H1 (cell line): ENCODE measurements around the gene HRH3. TPM values are rescaled to one million over a fixed set of nuclear protein-coding genes. Genes with fewer than 3 reads are reported as not detected.

Experiments
- CTCF ChIA-PET: fragments of 300-600 bp; sonication (Branson Sonifier 250); formaldehyde crosslinking; loops from one replicate; lab custom pipeline; 2021; ENCODE audit not compliant: partially characterized antibody; lab: Charles Lee
- POLR2A ChIA-PET: fragments of 300-600 bp; sonication (Branson Sonifier 250); formaldehyde crosslinking; loops from one replicate; lab custom pipeline; 2021; ENCODE audit warnings: inconsistent platforms; ENCODE audit not compliant: partially characterized antibody; lab: Charles Lee
- DNase-seq, 2 experiments: peaks; one replicate each; pipeline versions ENCODE4 v3.0.0 to v3.0.0-alpha.2; 2010 to 2022; ENCODE audit warnings: low spot score in 2 of 2, low read depth in 1 of 2, mixed read lengths in 1 of 2
- FAIRE-seq: peaks from 2 replicates; lab custom pipeline; 2011; peaks lifted over from hg19 to GRCh38; lab: Jason Lieb, UNC
- H2AFZ ChIP-seq: 2 replicates; pipeline ENCODE4 v1.8.1; 2012; ENCODE audit warnings: low read length, inconsistent platforms
- H2AK5ac ChIP-seq: 2 replicates; pipeline ENCODE4 v1.6.1; 2013; ENCODE audit warnings: low read depth, low read length
- H2BK120ac ChIP-seq: replicated peaks from 2 replicates; pipeline ENCODE3; 2013; ENCODE audit warnings: low read depth, low read length, inconsistent platforms
- H2BK12ac ChIP-seq: 2 replicates; pipeline ENCODE4 v1.6.1; 2013; ENCODE audit warnings: low read depth, low read length
- H2BK15ac ChIP-seq: 2 replicates; pipeline ENCODE4 v1.6.1; 2013; ENCODE audit warnings: low read length
- H2BK20ac ChIP-seq: 2 replicates; pipeline ENCODE4 v1.6.1; 2013; ENCODE audit warnings: low read length
- H2BK5ac ChIP-seq: 2 replicates; pipeline ENCODE4 v1.6.1; 2013; ENCODE audit warnings: low read depth, low read length
- H3K14ac ChIP-seq: 2 replicates; pipeline ENCODE4 v1.6.1; 2013; ENCODE audit warnings: inconsistent platforms; ENCODE audit not compliant: insufficient read length
- H3K18ac ChIP-seq: 2 replicates; pipeline ENCODE4 v1.6.1; 2013; ENCODE audit warnings: low read length; ENCODE audit errors: extremely low read depth
- H3K23ac ChIP-seq: 2 replicates; pipeline ENCODE4 v1.6.1; 2013; ENCODE audit warnings: inconsistent platforms; ENCODE audit not compliant: insufficient read length
- H3K23me2 ChIP-seq: 2 replicates; pipeline ENCODE4 v1.6.1; 2013; ENCODE audit warnings: low read depth, low read length
- H3K27ac ChIP-seq: 2 replicates; pipeline ENCODE4 v1.6.1; 2011; ENCODE audit warnings: low read depth, low read length, inconsistent platforms
- H3K27me3 ChIP-seq, 4 experiments: replicated peaks in 1 of 4; 1 replicate in 1 of 4; 2 replicates in 3 of 4; pipeline versions ENCODE4 v1.6.1 to v1.8.1; 2011 to 2013; ENCODE audit warnings: low read length in 3 of 4, mild to moderate bottlenecking in 3 of 4, inconsistent platforms in 2 of 4, mixed read lengths in 2 of 4, moderate library complexity in 1 of 4; ENCODE audit not compliant: control insufficient read depth in 3 of 4, insufficient read depth in 3 of 4; ENCODE audit errors: extremely low read depth in 1 of 4
- H3K36me3 ChIP-seq, 4 experiments: 2 replicates each; pipeline versions ENCODE4 v1.6.1 to v1.8.1; 2011 to 2013; ENCODE audit warnings: mild to moderate bottlenecking in 4 of 4, low read length in 3 of 4, moderate library complexity in 2 of 4, control low read depth in 1 of 4, inconsistent platforms in 1 of 4; ENCODE audit not compliant: insufficient read depth in 4 of 4, control insufficient read depth in 2 of 4
- H3K4ac ChIP-seq: replicated peaks from 2 replicates; pipeline ENCODE3; 2013; ENCODE audit warnings: low read length, low read depth, mixed read lengths, inconsistent platforms; ENCODE audit not compliant: insufficient read length
- H3K4me1 ChIP-seq, 4 experiments: replicated peaks in 1 of 4; 1 replicate in 1 of 4; 2 replicates in 3 of 4; pipeline versions ENCODE4 v1.6.1 to v1.8.1; 2011 to 2013; ENCODE audit warnings: low read length in 3 of 4, inconsistent platforms in 2 of 4, mixed read lengths in 1 of 4; ENCODE audit not compliant: insufficient read depth in 4 of 4, control insufficient read depth in 3 of 4
- H3K4me2 ChIP-seq, 2 experiments: 2 replicates each; pipeline versions ENCODE4 v1.6.1 to v1.8.1; 2011 to 2013; ENCODE audit warnings: low read depth in 2 of 2, low read length in 2 of 2, control low read depth in 1 of 2, inconsistent platforms in 1 of 2, mild to moderate bottlenecking in 1 of 2; ENCODE audit not compliant: insufficient read depth in 1 of 2
- H3K4me3 ChIP-seq, 4 experiments: fragments of 200-600, 300-600 bp in 1 of 4; sonication (generic), shearing (Covaris generic), sonication (Bioruptor Twin) in 1 of 4; 2 replicates each; pipeline versions ENCODE4 v1.5.1 to v1.8.1; 2011 to 2016; ENCODE audit warnings: low read length in 4 of 4, low read depth in 3 of 4, control low read depth in 2 of 4, inconsistent platforms in 2 of 4, mild to moderate bottlenecking in 2 of 4, mixed read lengths in 1 of 4, moderate library complexity in 1 of 4; ENCODE audit not compliant: insufficient read depth in 2 of 4; ENCODE audit errors: extremely low read depth in 1 of 4
- H3K56ac ChIP-seq: replicated peaks from 2 replicates; pipeline ENCODE3; 2013; ENCODE audit warnings: low read depth, mild to moderate bottlenecking, mixed read lengths, low read length, inconsistent platforms; ENCODE audit not compliant: insufficient read length
- H3K79me1 ChIP-seq: 2 replicates; pipeline ENCODE4 v1.6.1; 2013; ENCODE audit warnings: low read depth, low read length, control low read depth
- H3K79me2 ChIP-seq, 2 experiments: 2 replicates each; pipeline versions ENCODE4 v1.6.1 to v1.8.1; 2012 to 2013; ENCODE audit warnings: low read length in 2 of 2, mild to moderate bottlenecking in 2 of 2, inconsistent platforms in 1 of 2; ENCODE audit not compliant: insufficient read depth in 2 of 2, control insufficient read depth in 1 of 2
- H3K9ac ChIP-seq, 4 experiments: replicated peaks in 1 of 4; 1 replicate in 1 of 4; 2 replicates in 3 of 4; pipeline versions ENCODE4 v1.6.1 to v1.8.1; 2011 to 2013; ENCODE audit warnings: low read depth in 3 of 4, low read length in 3 of 4, control low read depth in 2 of 4, mild to moderate bottlenecking in 2 of 4, moderate library complexity in 2 of 4, inconsistent platforms in 1 of 4; ENCODE audit errors: extremely low read depth in 1 of 4
- H3K9me3 ChIP-seq, 2 experiments: 2 replicates each; pipeline versions ENCODE4 v1.6.1 to v1.8.1; 2012 to 2013; ENCODE audit warnings: mild to moderate bottlenecking in 2 of 2, moderate library complexity in 2 of 2, control low read depth in 1 of 2, inconsistent platforms in 1 of 2, low read depth in 1 of 2, low read length in 1 of 2, mixed read lengths in 1 of 2; ENCODE audit not compliant: insufficient read depth in 2 of 2
- H4K20me1 ChIP-seq, 2 experiments: replicated peaks in 1 of 2; 2 replicates each; pipeline versions ENCODE3 to v1.8.1; 2011 to 2013; ENCODE audit warnings: inconsistent platforms in 2 of 2, low read length in 2 of 2, mild to moderate bottlenecking in 1 of 2; ENCODE audit not compliant: insufficient read depth in 2 of 2, control insufficient read depth in 1 of 2
- H4K5ac ChIP-seq: 2 replicates; pipeline ENCODE4 v1.6.1; 2013; ENCODE audit warnings: low read length, low read depth, mixed read lengths, inconsistent platforms; ENCODE audit not compliant: insufficient read length
- H4K8ac ChIP-seq: 2 replicates; pipeline ENCODE4 v1.8.0; 2013; ENCODE audit warnings: mild to moderate bottlenecking, moderate library complexity, low read length, inconsistent platforms; ENCODE audit not compliant: insufficient read depth; ENCODE audit errors: extremely low read depth
- H4K91ac ChIP-seq: replicated peaks from 2 replicates; pipeline ENCODE3; 2013; ENCODE audit warnings: low read length, mixed read lengths, inconsistent platforms; ENCODE audit not compliant: insufficient read length
- ASH2L ChIP-seq: fragments of 200-600, 300-600 bp; sonication (generic); IDR thresholded peaks from one replicate; pipeline ENCODE4 v1.7.1; 2017; ENCODE audit warnings: low read length
- BACH1 ChIP-seq: IDR thresholded peaks from 2 replicates; pipeline ENCODE4 v1.6.1; 2012; ENCODE audit warnings: low read length, improper control_type of control experiment
- GABPA ChIP-seq: IDR thresholded peaks from 2 replicates; pipeline ENCODE4 v1.6.1; 2011; ENCODE audit warnings: mild to moderate bottlenecking, low read length, moderate library complexity, borderline replicate concordance; ENCODE audit not compliant: insufficient read depth
- WGBS, 2 experiments: shearing (Covaris generic) in 1 of 2; methylation state at CpG; one replicate each; pipeline versions ENCODE4 v1.1.6 to v1.1.7; 2013 to 2015; ENCODE audit warnings: low lambda C conversion rate in 2 of 2, mixed read lengths in 2 of 2, inconsistent platforms in 1 of 2, low coverage in 1 of 2, missing lambda C conversion rate in 1 of 2; ENCODE audit not compliant: insufficient replicate concordance in 2 of 2, insufficient coverage in 1 of 2, insufficient read length in 1 of 2; ENCODE audit errors: extremely low coverage in 1 of 2, missing lambda C conversion rate in 1 of 2; 5-methylcytosine and 5-hydroxymethylcytosine counted together
- polyA plus RNA-seq, 7 experiments: library from polyadenylated mRNA; depleted of rRNA in 3 of 7; stranded (reverse) in 5 of 7; unstranded in 2 of 7; fragments of >200 nt in 5 of 7; fragments of 200-250 nt in 2 of 7; gene quantifications; 1 replicate in 5 of 7; 2 replicates in 1 of 7; 4 replicates in 1 of 7; pipeline versions ENCODE4 v1.2.1 to v1.2.3, GENCODE V29; 2011 to 2013; ENCODE audit warnings: missing spikeins in 2 of 7, mixed read lengths in 2 of 7
- total RNA-seq: library from RNA; stranded (reverse); fragmentation: NEBNext Ultra II Directional; extraction: Animal tissue kit (Norgen Biotek cat#: 25700); gene quantifications from 2 replicates; pipeline ENCODE4 v1.2.1, GENCODE V29; 2021

The HRH3 gene
- total and polyA plus RNA-seq, 2 of the 8 experiments (the other 6 are each of a cell fraction or from before 2014, with no cell fraction given) = 2.0 to 4.5 TPM

- no peak overlapping the region for H2BK120ac ChIP-seq
- H3K79me2 ChIP-seq = no peaks in the 10 kb centered on the region
- ChIA-PET CTCF (no interaction called here), POLR2A (no interaction called here)
- 0 out of 2 replicates have a peak overlapping the region, but pooled peaks have one; percentile 68 for H2BK12ac ChIP-seq
- H2BK15ac ChIP-seq = peak overlapping the region; percentile 72; the same call in 1 of the 2 replicates
- FAIRE-seq (no peak), DNase-seq (no peak)
- no peak overlapping the region for H3K14ac ChIP-seq
- peak overlapping the region; percentile 54 for H4K91ac ChIP-seq
- peak overlapping the region; percentile 97 for H3K56ac ChIP-seq
- no peak overlapping the region for H3K27ac ChIP-seq
- peaks cover 0 to 5% of the 10 kb centered on the region in 2 experiments; a peak in 1 of 4 replicates for H3K9me3 ChIP-seq
- TF ChIP-seq GABPA (no peak), BACH1 (no peak), ASH2L (no peak)
- no peak overlapping the region for H2AFZ ChIP-seq
- peaks cover 0 to 11% (median 2%) of the 10 kb centered on the region in 4 experiments; a peak in 3 of 7 replicates for H3K27me3 ChIP-seq
- H3K4ac ChIP-seq = no peak overlapping the region
- no peak overlapping the region for H2BK5ac ChIP-seq
- no peak overlapping the region for H3K18ac ChIP-seq
- H4K20me1 ChIP-seq = peaks cover 0 to 15% of the 10 kb centered on the region in 2 experiments
- no peak overlapping the region for H2BK20ac ChIP-seq
- no peak overlapping the region for H3K23ac ChIP-seq
- peak overlapping the region; percentile 89 for H2AK5ac ChIP-seq
- no peak overlapping the region for H4K5ac ChIP-seq
- no peaks in the 10 kb centered on the region for H3K36me3 ChIP-seq
- H3K79me1 ChIP-seq = 0 out of 2 replicates have a peak, but pooled peaks cover 2% of the 10 kb centered on the region
- H4K8ac ChIP-seq = no peak overlapping the region
- peaks cover 18% of the 10 kb centered on the region for H3K23me2 ChIP-seq
- H3K4me1 ChIP-seq = peaks cover 0 to 7% (median 5%) of the 10 kb centered on the region in 4 experiments; a peak in 5 of 7 replicates
- H3K4me2 ChIP-seq = no peak overlapping the region
- WGBS, 2 experiments = 83 to 100% methylated on average over 4 of the region's 4 CpGs
- H3K9ac ChIP-seq = no peak overlapping the region
- H3K4me3 ChIP-seq = no peak overlapping the region
These were observed 9.6 kb upstream of the HRH3 start for GRCh38 chr20:62229667-62230066.
